ENCODE measurements around the gene MAP3K5.

Gene MAP3K5

GRCh38 chr6:136599329-136600011, 192.8 kb downstream of the MAP3K5 start:
- no peak for ATAC-seq
- no peak for TF ChIP-seq SNAI2 (CRISPR knock-in tag; IDR thresholded peaks at IDR 0.05)
- no peak for TF ChIP-seq OSR1 (CRISPR knock-in tag; IDR thresholded peaks at IDR 0.05)
- TF ChIP-seq PATZ1 (CRISPR knock-in tag; IDR thresholded peaks at IDR 0.05; ENCODE audit: borderline replicate concordance), result no peak
- no peak for TF ChIP-seq ZC3H10 (CRISPR knock-in tag; IDR thresholded peaks at IDR 0.05)
- TF ChIP-seq CREB5 (CRISPR knock-in tag; IDR thresholded peaks at IDR 0.05; ENCODE audit: low read depth), result no peak
- TF ChIP-seq TSHZ2 (CRISPR knock-in tag; IDR thresholded peaks at IDR 0.05), result no peak
- no peak for TF ChIP-seq ZNF70 (CRISPR knock-in tag; IDR thresholded peaks at IDR 0.05)
- no peak for TF ChIP-seq TCF4 (CRISPR knock-in tag; IDR thresholded peaks at IDR 0.05; ENCODE audit: borderline replicate concordance)
- no peak for TF ChIP-seq CSRNP3 (CRISPR knock-in tag; IDR thresholded peaks at IDR 0.05)

GRCh38 chr6:136598048-136598447, 194.2 kb downstream of the MAP3K5 start:
- ATAC-seq, result no peak
- no peak for TF ChIP-seq PATZ1 (CRISPR knock-in tag; IDR thresholded peaks at IDR 0.05; ENCODE audit: borderline replicate concordance)
- no peak for TF ChIP-seq ZC3H10 (CRISPR knock-in tag; IDR thresholded peaks at IDR 0.05)
- TF ChIP-seq ESRRG (CRISPR knock-in tag; IDR thresholded peaks at IDR 0.05), result no peak
- no peak for TF ChIP-seq CSRNP3 (CRISPR knock-in tag; IDR thresholded peaks at IDR 0.05)
- TF ChIP-seq RARB (CRISPR knock-in tag; IDR thresholded peaks at IDR 0.05), result no peak
- no peak for TF ChIP-seq BACH2 (CRISPR knock-in tag; IDR thresholded peaks at IDR 0.05; ENCODE audit: borderline replicate concordance)
- TF ChIP-seq TSHZ2 (CRISPR knock-in tag; IDR thresholded peaks at IDR 0.05), result no peak

- no peak for ATAC-seq
- no peak for TF ChIP-seq ARNTL (CRISPR knock-in tag; IDR thresholded peaks at IDR 0.05; ENCODE audit: borderline replicate concordance, low read depth)
- TF ChIP-seq ZNF70 (CRISPR knock-in tag; IDR thresholded peaks at IDR 0.05), result no peak
- no peak for TF ChIP-seq BACH2 (CRISPR knock-in tag; IDR thresholded peaks at IDR 0.05; ENCODE audit: borderline replicate concordance)
- TF ChIP-seq CSDC2 (CRISPR knock-in tag; IDR thresholded peaks at IDR 0.05), result no peak
- no peak for TF ChIP-seq ZC3H10 (CRISPR knock-in tag; IDR thresholded peaks at IDR 0.05)
- TF ChIP-seq SNAI2 (CRISPR knock-in tag; IDR thresholded peaks at IDR 0.05), result no peak
- TF ChIP-seq ZFP30 (CRISPR knock-in tag; IDR thresholded peaks at IDR 0.05), result no peak
- TF ChIP-seq TOX (CRISPR knock-in tag; IDR thresholded peaks at IDR 0.05; ENCODE audit: borderline replicate concordance), result no peak
- TF ChIP-seq OSR1 (CRISPR knock-in tag; IDR thresholded peaks at IDR 0.05), result no peak
- no peak for TF ChIP-seq ISL1 (CRISPR knock-in tag; IDR thresholded peaks at IDR 0.05)
- no peak for TF ChIP-seq CREB5 (CRISPR knock-in tag; IDR thresholded peaks at IDR 0.05; ENCODE audit: low read depth)
- no peak for TF ChIP-seq PATZ1 (CRISPR knock-in tag; IDR thresholded peaks at IDR 0.05; ENCODE audit: borderline replicate concordance)
- TF ChIP-seq ZNF8 (CRISPR knock-in tag; IDR thresholded peaks at IDR 0.05), result no peak
These were observed 197.6 kb downstream of the MAP3K5 start for GRCh38 chr6:136594671-136595070.
